Mesenteric fat pad (tissue), 1 donor: ENCODE results near the gene APOA1. TPM values are rescaled to one million over a fixed set of nuclear protein-coding genes. Genes with fewer than 3 reads are reported as not detected.
"Not testable (repeated sequence)": the region's sequence is repeated elsewhere in the genome, so short reads cannot be mapped to it uniquely, and the experiment has no call there.

Experiments
- DNase-seq: peaks from one replicate; pipeline ENCODE4 v3.0.0-alpha.2; 2020; ENCODE audit warnings: low spot score
- total RNA-seq: library from RNA; stranded (reverse); fragmentation: NEBNext Ultra II Directional; extraction: Animal tissue kit (Norgen Biotek cat#: 25700); gene quantifications from one replicate; pipeline ENCODE4 v1.2.1, GENCODE V29; 2021
- donor health status: DM: yes; HTN: yes; CAD: no.

The APOA1 gene
- total RNA-seq, 1 donor from 2014 or later, result 4.2 TPM

GRCh38 chr11:116821050-116821918 lies 16.1 kb downstream of the APOA1 start:
- DNase-seq, result no peak

GRCh38 chr11:116819049-116819448 lies 18.4 kb downstream of the APOA1 start:
- DNase-seq, result no peak

- DNase-seq, result no peak
Measured at GRCh38 chr11:116814502-116814901, 22.9 kb downstream of the APOA1 start.

GRCh38 chr11:116813781-116814471 lies 23.5 kb downstream of the APOA1 start:
- no peak for DNase-seq

GRCh38 chr11:116813170-116813569 lies 24.3 kb downstream of the APOA1 start:
- DNase-seq, result no peak

GRCh38 chr11:116812109-116812508 lies 25.3 kb downstream of the APOA1 start:
- no peak for DNase-seq

GRCh38 chr11:116811194-116811593 lies 26.2 kb downstream of the APOA1 start:
- DNase-seq, result no peak

- no peak for DNase-seq
Measured at GRCh38 chr11:116808262-116809175, 28.9 kb downstream of the APOA1 start.

GRCh38 chr11:116807601-116808261 lies 29.7 kb downstream of the APOA1 start:
- no peak for DNase-seq

GRCh38 chr11:116804001-116804400 lies 33.4 kb downstream of the APOA1 start:
- no peak for DNase-seq

GRCh38 chr11:116801662-116802061 lies 35.8 kb downstream of the APOA1 start:
- not testable (repeated sequence) for DNase-seq

GRCh38 chr11:116800610-116801009 lies 36.8 kb downstream of the APOA1 start:
- DNase-seq, result no peak

- DNase-seq, result no peak
Measured at GRCh38 chr11:116798368-116798767, 39.1 kb downstream of the APOA1 start.

- no peak for DNase-seq
Measured at GRCh38 chr11:116797816-116798215, 39.6 kb downstream of the APOA1 start.

GRCh38 chr11:116796548-116796947 lies 40.9 kb downstream of the APOA1 start:
- no peak for DNase-seq

- peak; percentile 14 for DNase-seq
Measured at GRCh38 chr11:116794851-116795250, 42.6 kb downstream of the APOA1 start.

GRCh38 chr11:116793772-116794097 lies 43.7 kb downstream of the APOA1 start:
- no peak for DNase-seq

GRCh38 chr11:116792869-116793771 lies 44.3 kb downstream of the APOA1 start:
- DNase-seq, result peak; percentile 24

- DNase-seq, result peak; percentile 55
Measured at GRCh38 chr11:116792144-116792868, 45.1 kb downstream of the APOA1 start.
